Body of pancreas (tissue), 4 donors: ENCODE results near the gene RPL32.

Experiments
- CTCF ChIP-seq, 7 experiments: fragments of 450-650 bp in 4 of 7; fragments of 200-600 bp in 3 of 7; sonication (generic) in 3 of 7; IDR thresholded peaks; one replicate each; pipeline ENCODE4 v1.5.1; 2016 to 2019; ENCODE audit warnings: antibody characterized with exemption in 7 of 7
- POLR2A ChIP-seq, 3 donors: fragments of 450-650 bp; IDR thresholded peaks; one replicate each; pipeline ENCODE4 v1.6.1; 2016; ENCODE audit warnings: antibody characterized with exemption in 3 of 3, mild to moderate bottlenecking in 2 of 3

- TF ChIP-seq CTCF (IDR thresholded peaks at IDR 0.05) (no peak), POLR2A (IDR thresholded peaks at IDR 0.05) (no peak)
These were observed 45.4 kb upstream of the RPL32 start for GRCh38 chr3:12886736-12887135.
